Glutamatergic neuron (in vitro differentiated cells): Measurements from ENCODE around the gene OAF. TPM values are rescaled to one million over a fixed set of nuclear protein-coding genes. Genes with fewer than 3 reads are reported as not detected.

Source experiments
- DNase-seq: peaks from one replicate; pipeline ENCODE4 v3.0.0; 2022
- H3K27ac Mint-ChIP-seq: one replicate; pipeline ENCODE4 v1.8.0; 2020; ENCODE audit warnings: mild to moderate bottlenecking, mixed read lengths, inconsistent platforms; ENCODE audit not compliant: unreplicated experiment
- H3K27me3 Mint-ChIP-seq: one replicate; pipeline ENCODE4 v1.8.0; 2020; ENCODE audit warnings: mild to moderate bottlenecking, moderate library complexity, mixed read lengths, inconsistent platforms; ENCODE audit not compliant: unreplicated experiment
- H3K36me3 Mint-ChIP-seq: one replicate; pipeline ENCODE4 v1.8.0; 2020; ENCODE audit warnings: mild to moderate bottlenecking, mixed read lengths, inconsistent platforms; ENCODE audit not compliant: unreplicated experiment
- H3K4me1 Mint-ChIP-seq: one replicate; pipeline ENCODE4 v1.8.0; 2020; ENCODE audit warnings: mild to moderate bottlenecking, low read depth, mixed read lengths, inconsistent platforms; ENCODE audit not compliant: unreplicated experiment
- H3K4me3 Mint-ChIP-seq: one replicate; pipeline ENCODE4 v1.8.0; 2020; ENCODE audit warnings: mild to moderate bottlenecking, mixed read lengths, inconsistent platforms; ENCODE audit not compliant: unreplicated experiment
- H3K9me3 Mint-ChIP-seq: one replicate; pipeline ENCODE4 v1.8.0; 2020; ENCODE audit warnings: mild to moderate bottlenecking, moderate library complexity, mixed read lengths, inconsistent platforms; ENCODE audit not compliant: unreplicated experiment
- total RNA-seq: library from RNA; stranded (reverse); fragmentation: NEBNext Ultra II Directional; extraction: Animal tissue kit (Norgen Biotek cat#: 25700); gene quantifications from one replicate; pipeline ENCODE4 v1.2.1, GENCODE V29; 2021; ENCODE audit not compliant: unreplicated experiment
- TF ChIP-seq, protein P1 (sequence below): fragments of 200-600 bp; sonication (generic); IDR thresholded peaks from one replicate; pipeline ENCODE4 v1.5.0; 2021; ENCODE audit not compliant: partially characterized antibody, unreplicated experiment

OAF gene
- total RNA-seq, 1 donor from 2014 or later = not detected

DNA sequence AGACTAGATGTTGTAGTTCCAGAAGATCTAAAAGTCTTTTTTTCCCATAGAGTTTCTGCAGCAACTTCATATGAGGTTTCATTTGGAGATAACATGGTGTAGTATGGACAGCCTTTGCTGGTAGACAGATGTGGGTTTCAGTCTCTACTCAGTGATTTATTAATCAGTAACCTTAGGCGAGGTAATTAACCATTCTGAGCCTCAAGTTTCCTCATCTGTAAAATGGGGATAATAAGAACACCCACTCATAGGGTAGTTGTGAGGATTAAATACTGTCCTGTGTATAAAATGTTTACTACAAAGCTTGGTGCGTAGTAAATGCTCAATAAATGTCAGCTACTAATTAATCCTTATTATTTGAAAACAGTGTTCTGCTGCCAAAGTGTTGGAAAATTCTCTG, 45.9 kb downstream of the OAF start:
- Mint-ChIP-seq H3K4me3 (no peak overlapping the region), H3K27me3 (peaks cover 6% of the 10 kb centered on the region), H3K36me3 (no peaks in the 10 kb centered on the region), H3K27ac (no peak overlapping the region), H3K9me3 (peaks cover 4% of the 10 kb centered on the region), H3K4me1 (peaks cover 4% of the 10 kb centered on the region)
- TF ChIP-seq, protein P1, sequence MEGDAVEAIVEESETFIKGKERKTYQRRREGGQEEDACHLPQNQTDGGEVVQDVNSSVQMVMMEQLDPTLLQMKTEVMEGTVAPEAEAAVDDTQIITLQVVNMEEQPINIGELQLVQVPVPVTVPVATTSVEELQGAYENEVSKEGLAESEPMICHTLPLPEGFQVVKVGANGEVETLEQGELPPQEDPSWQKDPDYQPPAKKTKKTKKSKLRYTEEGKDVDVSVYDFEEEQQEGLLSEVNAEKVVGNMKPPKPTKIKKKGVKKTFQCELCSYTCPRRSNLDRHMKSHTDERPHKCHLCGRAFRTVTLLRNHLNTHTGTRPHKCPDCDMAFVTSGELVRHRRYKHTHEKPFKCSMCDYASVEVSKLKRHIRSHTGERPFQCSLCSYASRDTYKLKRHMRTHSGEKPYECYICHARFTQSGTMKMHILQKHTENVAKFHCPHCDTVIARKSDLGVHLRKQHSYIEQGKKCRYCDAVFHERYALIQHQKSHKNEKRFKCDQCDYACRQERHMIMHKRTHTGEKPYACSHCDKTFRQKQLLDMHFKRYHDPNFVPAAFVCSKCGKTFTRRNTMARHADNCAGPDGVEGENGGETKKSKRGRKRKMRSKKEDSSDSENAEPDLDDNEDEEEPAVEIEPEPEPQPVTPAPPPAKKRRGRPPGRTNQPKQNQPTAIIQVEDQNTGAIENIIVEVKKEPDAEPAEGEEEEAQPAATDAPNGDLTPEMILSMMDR = no peak
- DNase-seq = no peak

DNA sequence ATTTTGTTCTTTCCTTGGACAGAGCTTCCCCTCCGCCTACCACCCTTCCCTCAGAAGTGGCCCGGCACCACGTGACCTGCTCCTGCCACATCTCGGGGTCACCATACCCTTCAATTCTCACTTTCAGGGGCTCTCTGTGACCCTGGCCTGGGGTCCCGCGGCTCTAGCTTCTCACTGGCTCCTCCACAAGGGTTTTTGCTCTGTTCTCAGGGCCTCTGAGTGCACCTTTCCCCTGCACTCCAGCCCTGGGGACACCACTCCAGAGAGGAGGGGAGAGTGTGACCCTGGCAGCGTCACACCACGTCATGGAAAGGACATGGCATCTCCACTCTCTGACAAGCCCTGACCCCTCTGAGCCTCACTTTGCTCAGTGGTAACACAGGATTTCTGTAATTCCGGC, 46.5 kb downstream of the OAF start:
- no peak for DNase-seq
- peaks cover 4% of the 10 kb centered on the region for H3K9me3 Mint-ChIP-seq
- H3K4me3 Mint-ChIP-seq = no peak overlapping the region
- no peak overlapping the region for H3K27ac Mint-ChIP-seq
- H3K4me1 Mint-ChIP-seq = peaks cover 4% of the 10 kb centered on the region
- peaks cover 6% of the 10 kb centered on the region for H3K27me3 Mint-ChIP-seq
- H3K36me3 Mint-ChIP-seq = no peaks in the 10 kb centered on the region
- TF ChIP-seq, protein P1 = no peak

DNA sequence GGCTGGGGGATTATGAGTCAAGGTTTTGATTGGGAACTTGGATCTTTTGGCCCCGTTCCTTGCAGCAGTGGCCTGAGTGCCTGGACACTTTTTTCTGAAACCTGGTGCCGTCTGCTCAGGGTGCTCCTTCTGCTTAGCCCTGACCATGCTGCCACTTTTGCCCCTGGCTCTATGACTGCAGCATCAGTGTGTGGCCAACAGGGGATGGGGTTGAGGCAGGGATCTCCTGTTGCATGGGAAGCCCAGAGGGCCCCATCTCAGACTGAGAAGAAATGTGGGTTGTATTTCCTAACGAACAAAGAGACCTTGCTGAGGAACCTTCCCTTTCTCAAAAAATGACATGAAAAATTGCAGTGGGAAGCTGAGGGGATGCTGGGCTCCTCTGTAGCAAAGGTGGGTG, 47.8 kb downstream of the OAF start:
- no peak for DNase-seq
- Mint-ChIP-seq H3K36me3 (no peaks in the 10 kb centered on the region), H3K4me3 (no peak overlapping the region), H3K27ac (no peak overlapping the region), H3K9me3 (peaks cover 4% of the 10 kb centered on the region), H3K4me1 (peaks cover 4% of the 10 kb centered on the region), H3K27me3 (peaks cover 6% of the 10 kb centered on the region)
- TF ChIP-seq, protein P1 = no peak

DNA sequence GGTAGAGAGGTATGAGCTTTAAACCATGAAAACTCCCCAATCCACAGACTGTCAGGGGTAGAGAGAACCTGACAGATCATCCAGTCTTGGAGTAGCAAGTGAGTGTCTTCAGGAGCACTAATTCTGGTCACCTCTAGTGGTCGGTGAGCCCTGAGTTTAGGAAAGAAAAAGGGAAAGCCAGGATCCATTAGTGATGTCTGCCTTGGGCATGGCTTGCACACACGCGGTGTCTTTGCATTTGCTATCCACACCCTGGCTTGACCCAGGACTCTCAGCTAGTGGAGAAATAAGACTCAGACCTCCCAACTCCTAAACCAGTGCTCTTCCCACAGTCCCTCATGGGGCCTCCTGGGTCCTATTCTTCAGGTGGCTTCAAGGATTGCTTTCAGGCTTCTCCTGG, 48.4 kb downstream of the OAF start:
- peaks cover 4% of the 10 kb centered on the region for H3K9me3 Mint-ChIP-seq
- H3K27me3 Mint-ChIP-seq = peaks cover 4% of the 10 kb centered on the region
- H3K36me3 Mint-ChIP-seq = no peaks in the 10 kb centered on the region
- H3K4me3 Mint-ChIP-seq = no peak overlapping the region
- peaks cover 4% of the 10 kb centered on the region for H3K4me1 Mint-ChIP-seq
- no peak overlapping the region for H3K27ac Mint-ChIP-seq
- DNase-seq = no peak
- TF ChIP-seq, protein P1 = no peak

DNA sequence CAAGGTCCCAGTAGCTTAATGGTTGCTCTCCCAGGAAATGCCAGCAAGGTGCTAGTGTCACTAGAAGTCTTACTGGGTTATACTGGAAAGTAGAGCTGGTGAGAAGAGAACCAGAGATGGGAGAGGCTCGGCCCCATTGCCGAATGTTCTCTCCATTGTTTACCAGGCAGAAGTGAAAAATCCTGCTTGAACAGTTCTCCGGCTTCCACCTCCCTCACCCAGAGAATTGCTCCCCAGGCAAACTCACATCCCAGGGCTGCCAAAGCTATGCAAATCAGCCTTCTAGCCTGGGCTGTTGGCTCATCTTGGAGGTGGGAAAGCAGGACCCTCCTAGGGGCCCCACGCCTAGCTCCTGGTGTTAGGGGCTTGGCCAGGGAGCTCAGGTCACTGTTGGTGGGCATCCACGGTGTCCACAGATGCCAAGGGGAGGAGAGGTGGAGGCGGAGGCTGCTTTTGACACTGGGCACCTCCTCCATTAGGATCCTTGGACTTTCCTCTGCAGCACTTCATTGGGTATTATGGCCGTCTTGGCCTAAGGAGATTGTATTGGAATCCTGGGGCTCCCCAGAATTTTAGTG, 49.2 kb downstream of the OAF start:
- peaks cover 2% of the 10 kb centered on the region for H3K9me3 Mint-ChIP-seq
- no peak overlapping the region for H3K27ac Mint-ChIP-seq
- peaks cover 2% of the 10 kb centered on the region for H3K27me3 Mint-ChIP-seq
- peaks cover 4% of the 10 kb centered on the region for H3K4me1 Mint-ChIP-seq
- H3K36me3 Mint-ChIP-seq = no peaks in the 10 kb centered on the region
- H3K4me3 Mint-ChIP-seq = no peak overlapping the region
- no peak for DNase-seq
- TF ChIP-seq, protein P1 = no peak
